ENCODE results near the gene SFRP5.

The SFRP5 gene, protein sequence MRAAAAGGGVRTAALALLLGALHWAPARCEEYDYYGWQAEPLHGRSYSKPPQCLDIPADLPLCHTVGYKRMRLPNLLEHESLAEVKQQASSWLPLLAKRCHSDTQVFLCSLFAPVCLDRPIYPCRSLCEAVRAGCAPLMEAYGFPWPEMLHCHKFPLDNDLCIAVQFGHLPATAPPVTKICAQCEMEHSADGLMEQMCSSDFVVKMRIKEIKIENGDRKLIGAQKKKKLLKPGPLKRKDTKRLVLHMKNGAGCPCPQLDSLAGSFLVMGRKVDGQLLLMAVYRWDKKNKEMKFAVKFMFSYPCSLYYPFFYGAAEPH

DNA sequence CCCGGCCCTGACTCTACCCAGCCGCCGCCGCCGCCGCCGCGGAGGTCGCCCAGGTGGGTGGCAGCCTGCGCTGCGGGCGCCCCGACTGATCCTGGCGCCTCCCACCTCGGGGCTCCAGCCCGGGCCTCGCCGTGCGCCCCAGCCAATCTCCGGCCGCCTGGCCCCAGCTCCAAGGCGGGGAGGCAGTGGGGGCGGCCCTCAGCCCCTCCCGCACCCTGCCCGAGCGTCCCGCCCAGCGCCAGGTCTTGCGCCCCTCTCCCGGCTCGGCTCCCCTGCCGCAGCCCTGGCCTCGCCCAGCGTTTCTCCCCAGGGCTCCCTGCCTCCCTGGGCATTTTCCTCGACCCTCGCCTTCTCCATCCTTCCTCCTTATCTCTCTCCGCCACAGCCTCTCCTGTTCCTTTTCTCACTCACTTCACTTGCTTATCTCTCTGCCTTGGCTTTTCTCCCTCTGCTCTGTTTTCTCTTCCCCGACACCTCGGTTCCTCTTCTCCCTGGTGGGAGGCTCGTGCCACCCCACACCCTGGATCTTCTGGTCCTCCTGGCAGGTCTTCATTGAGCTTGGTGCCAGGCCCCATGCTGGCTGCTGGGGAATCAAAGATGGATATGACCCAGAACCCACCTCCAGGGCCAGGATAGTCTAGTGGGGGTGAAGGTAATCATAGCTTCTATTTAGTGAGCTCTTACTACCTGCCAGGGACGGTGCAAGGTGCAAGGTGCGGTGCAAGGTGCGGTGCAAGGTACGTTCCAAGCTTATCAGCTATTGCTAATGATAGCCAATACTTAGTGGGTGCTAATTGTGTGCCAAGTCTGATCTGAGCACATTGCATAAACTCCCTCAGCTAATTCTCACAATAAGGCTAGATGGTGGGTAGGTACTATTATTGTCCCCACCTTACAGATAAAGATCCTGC lies at the start of gene SFRP5:
Gene SFRP5 (minus strand): TSS at position 87 of the 911 bp plus-strand sequence. CDS start 166 bp downstream, outside the sequence.
- Histone ChIP-seq H3K36me3 (ENCODE audit: control insufficient read depth in 1 of 2, insufficient read depth in 2 of 2, low read length in 2 of 2) (no peaks in the 10 kb centered on the region), H3K4me1 (ENCODE audit: control insufficient read depth in 1 of 2, insufficient read depth in 2 of 2, low read length in 2 of 2) (peaks cover 24 to 35% of the 10 kb centered on the region in 2 donors), H3K9me3 (ENCODE audit: control insufficient read depth in 1 of 2, low read length in 2 of 2) (no peaks in the 10 kb centered on the region), H3K9ac (ENCODE audit: low read depth in 1 of 2, low read length in 2 of 2) (peak within 1 kb of the TSS in 1 of 2 donors; percentile 66), H3K27ac (ENCODE audit: low read depth, low read length) (no peak within 1 kb of the TSS), H3K4me3 (ENCODE audit: low read depth in 1 of 2, low read length in 2 of 2) (peak within 1 kb of the TSS; percentile 62 to 79), H3K27me3 (ENCODE audit: control insufficient read depth in 1 of 2, insufficient read depth in 2 of 2, low read length in 2 of 2) (peaks cover 9 to 16% of the 10 kb centered on the region in 2 donors)

DNA sequence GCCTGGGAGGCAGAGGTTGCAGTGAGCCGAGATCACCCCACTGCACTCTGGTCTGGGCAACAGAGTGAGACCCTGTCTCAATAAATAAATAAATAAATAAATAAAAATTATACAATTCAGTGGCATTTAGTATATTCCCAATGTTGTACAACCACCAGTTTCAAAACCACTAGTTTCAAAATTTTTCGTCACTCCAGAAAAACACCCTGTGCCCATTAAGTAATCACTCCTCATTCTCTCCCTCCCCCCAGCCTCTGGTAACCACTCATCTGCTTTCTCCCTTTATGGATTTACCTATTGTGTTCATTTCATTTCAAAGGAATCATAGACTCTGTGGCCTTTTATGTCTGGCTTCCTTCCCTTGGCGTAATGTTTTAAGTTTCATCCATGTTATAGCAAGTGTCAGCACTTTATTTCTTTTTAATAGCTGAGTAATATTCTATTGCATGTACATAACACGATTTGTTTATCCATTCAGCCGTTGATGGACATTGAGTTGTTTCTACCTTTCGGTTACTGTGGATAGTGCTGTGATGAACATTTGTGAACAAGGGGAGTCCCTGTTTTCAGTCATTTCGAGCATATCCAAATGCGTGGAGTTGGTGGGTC lies 48.4 kb upstream of the SFRP5 start:
- no peaks in the 10 kb centered on the region for H3K9me3 ChIP-seq (ENCODE audit: control insufficient read depth in 1 of 2, low read length in 2 of 2)
- no peaks in the 10 kb centered on the region for H3K36me3 ChIP-seq (ENCODE audit: control insufficient read depth in 1 of 2, insufficient read depth in 2 of 2, low read length in 2 of 2)
- H3K27ac ChIP-seq (ENCODE audit: low read depth, low read length): no peak overlapping the region
- peaks cover 0 to 7% of the 10 kb centered on the region in 2 donors for H3K27me3 ChIP-seq (ENCODE audit: control insufficient read depth in 1 of 2, insufficient read depth in 2 of 2, low read length in 2 of 2)
- H3K9ac ChIP-seq (ENCODE audit: low read depth in 1 of 2, low read length in 2 of 2): no peak overlapping the region
- no peaks in the 10 kb centered on the region for H3K4me1 ChIP-seq (ENCODE audit: control insufficient read depth in 1 of 2, insufficient read depth in 2 of 2, low read length in 2 of 2)
- H3K4me3 ChIP-seq (ENCODE audit: low read depth in 1 of 2, low read length in 2 of 2): no peak overlapping the region

DNA sequence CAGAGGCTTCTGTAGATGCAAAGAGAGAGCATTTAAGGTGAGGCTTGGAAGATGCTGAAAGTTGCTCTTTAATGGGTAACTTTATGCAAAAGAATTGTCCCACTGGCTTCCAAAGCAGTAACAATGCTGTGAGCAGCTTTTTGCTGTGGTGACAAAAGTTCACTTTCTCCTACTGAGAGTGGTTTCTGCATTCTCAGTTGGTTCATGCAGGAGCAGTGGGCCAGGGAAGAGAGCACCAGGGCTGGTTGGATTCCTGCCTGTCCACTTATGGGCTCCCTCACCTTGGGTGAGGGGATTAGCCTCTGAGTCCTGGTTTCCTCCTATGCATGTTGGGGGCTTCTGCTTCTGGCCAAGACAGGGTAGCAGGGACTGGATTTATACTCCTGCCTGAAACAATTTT lies 46.8 kb upstream of the SFRP5 start:
- H3K9ac ChIP-seq (ENCODE audit: low read depth in 1 of 2, low read length in 2 of 2): no peak overlapping the region
- H3K9me3 ChIP-seq (ENCODE audit: control insufficient read depth in 1 of 2, low read length in 2 of 2): no peaks in the 10 kb centered on the region
- H3K27ac ChIP-seq (ENCODE audit: low read depth, low read length): no peak overlapping the region
- no peaks in the 10 kb centered on the region for H3K4me1 ChIP-seq (ENCODE audit: control insufficient read depth in 1 of 2, insufficient read depth in 2 of 2, low read length in 2 of 2)
- peaks cover 0 to 2% of the 10 kb centered on the region in 2 donors for H3K27me3 ChIP-seq (ENCODE audit: control insufficient read depth in 1 of 2, insufficient read depth in 2 of 2, low read length in 2 of 2)
- H3K4me3 ChIP-seq (ENCODE audit: low read depth in 1 of 2, low read length in 2 of 2): no peak overlapping the region
- no peaks in the 10 kb centered on the region for H3K36me3 ChIP-seq (ENCODE audit: control insufficient read depth in 1 of 2, insufficient read depth in 2 of 2, low read length in 2 of 2)

DNA sequence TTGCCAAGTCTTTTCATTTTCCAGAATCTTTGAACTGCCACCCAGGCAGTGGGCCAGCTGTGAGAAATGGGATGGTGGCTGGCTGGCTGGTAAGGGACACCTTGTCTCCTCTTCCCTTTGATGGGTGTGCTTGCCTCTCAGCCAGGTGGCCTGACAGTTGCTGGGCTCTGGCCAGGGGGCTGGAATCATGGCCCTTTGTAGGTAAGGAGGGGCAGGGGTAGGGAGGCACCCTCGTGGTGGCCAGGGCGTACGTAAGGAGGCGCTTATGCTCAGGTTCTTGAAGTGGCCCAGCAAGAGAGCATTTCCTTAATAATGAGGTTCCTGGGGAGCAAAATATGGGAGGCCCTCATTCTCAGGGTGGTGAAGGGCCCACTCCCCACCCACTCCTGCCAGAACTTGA lies 44.8 kb upstream of the SFRP5 start:
- H3K36me3 ChIP-seq (ENCODE audit: control insufficient read depth in 1 of 2, insufficient read depth in 2 of 2, low read length in 2 of 2): no peaks in the 10 kb centered on the region
- H3K27me3 ChIP-seq (ENCODE audit: control insufficient read depth in 1 of 2, insufficient read depth in 2 of 2, low read length in 2 of 2): peaks cover 0 to 2% of the 10 kb centered on the region in 2 donors
- no peak overlapping the region for H3K4me3 ChIP-seq (ENCODE audit: low read depth in 1 of 2, low read length in 2 of 2)
- no peak overlapping the region for H3K27ac ChIP-seq (ENCODE audit: low read depth, low read length)
- no peaks in the 10 kb centered on the region for H3K9me3 ChIP-seq (ENCODE audit: control insufficient read depth in 1 of 2, low read length in 2 of 2)
- no peak overlapping the region for H3K9ac ChIP-seq (ENCODE audit: low read depth in 1 of 2, low read length in 2 of 2)
- H3K4me1 ChIP-seq (ENCODE audit: control insufficient read depth in 1 of 2, insufficient read depth in 2 of 2, low read length in 2 of 2): no peaks in the 10 kb centered on the region

DNA sequence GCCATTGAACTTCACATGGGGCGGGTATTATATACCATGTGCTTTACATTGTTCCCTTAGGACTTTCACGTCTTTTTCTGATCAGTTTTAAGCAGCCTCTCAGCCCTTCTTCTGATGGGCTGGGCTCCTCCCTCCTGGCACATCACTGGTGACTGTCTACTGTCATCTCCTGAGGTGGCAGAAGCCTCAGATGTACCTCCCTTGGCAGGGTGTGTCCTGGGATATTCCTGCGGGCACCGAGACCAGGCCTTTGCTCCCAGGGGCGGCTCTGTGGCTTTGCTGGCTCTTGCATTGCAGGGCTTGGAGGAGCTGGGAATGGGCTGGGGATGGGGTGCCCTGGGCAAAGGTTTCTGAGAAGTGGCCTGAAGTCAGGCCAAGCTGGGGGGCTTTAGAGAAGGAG lies 43.2 kb upstream of the SFRP5 start:
- no peak overlapping the region for H3K27ac ChIP-seq (ENCODE audit: low read depth, low read length)
- H3K9ac ChIP-seq (ENCODE audit: low read depth in 1 of 2, low read length in 2 of 2): no peak overlapping the region
- peaks cover 0 to 2% of the 10 kb centered on the region in 2 donors for H3K27me3 ChIP-seq (ENCODE audit: control insufficient read depth in 1 of 2, insufficient read depth in 2 of 2, low read length in 2 of 2)
- no peaks in the 10 kb centered on the region for H3K36me3 ChIP-seq (ENCODE audit: control insufficient read depth in 1 of 2, insufficient read depth in 2 of 2, low read length in 2 of 2)
- H3K4me3 ChIP-seq (ENCODE audit: low read depth in 1 of 2, low read length in 2 of 2): no peak overlapping the region
- H3K4me1 ChIP-seq (ENCODE audit: control insufficient read depth in 1 of 2, insufficient read depth in 2 of 2, low read length in 2 of 2): peaks cover 0 to 5% of the 10 kb centered on the region in 2 donors
- H3K9me3 ChIP-seq (ENCODE audit: control insufficient read depth in 1 of 2, low read length in 2 of 2): no peaks in the 10 kb centered on the region

DNA sequence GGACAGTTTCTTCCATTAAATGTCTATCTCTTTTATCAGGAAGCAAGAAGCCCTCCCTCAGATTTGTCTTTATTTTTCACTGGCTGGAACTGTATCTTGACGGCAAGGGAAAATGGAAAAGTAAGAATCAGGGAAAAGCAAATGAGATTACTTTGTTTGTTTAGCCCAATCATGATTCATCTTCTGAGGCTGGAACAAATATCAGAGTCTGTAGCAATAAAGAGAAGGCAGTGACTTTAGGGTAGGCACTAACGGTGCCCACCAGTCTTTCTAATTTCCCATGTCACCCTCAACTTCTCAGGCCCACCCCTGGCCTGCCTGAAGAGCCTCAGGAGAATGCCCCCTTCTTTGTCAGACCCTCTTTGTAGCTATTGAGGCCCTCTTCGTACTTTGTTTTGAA lies 41.5 kb upstream of the SFRP5 start:
- Histone ChIP-seq H3K27me3 (ENCODE audit: control insufficient read depth in 1 of 2, insufficient read depth in 2 of 2, low read length in 2 of 2) (no peaks in the 10 kb centered on the region), H3K4me1 (ENCODE audit: control insufficient read depth in 1 of 2, insufficient read depth in 2 of 2, low read length in 2 of 2) (peaks cover 0 to 5% of the 10 kb centered on the region in 2 donors), H3K4me3 (ENCODE audit: low read depth in 1 of 2, low read length in 2 of 2) (no peak overlapping the region), H3K36me3 (ENCODE audit: control insufficient read depth in 1 of 2, insufficient read depth in 2 of 2, low read length in 2 of 2) (no peaks in the 10 kb centered on the region), H3K9me3 (ENCODE audit: control insufficient read depth in 1 of 2, low read length in 2 of 2) (no peaks in the 10 kb centered on the region), H3K27ac (ENCODE audit: low read depth, low read length) (no peak overlapping the region), H3K9ac (ENCODE audit: low read depth in 1 of 2, low read length in 2 of 2) (no peak overlapping the region)

DNA sequence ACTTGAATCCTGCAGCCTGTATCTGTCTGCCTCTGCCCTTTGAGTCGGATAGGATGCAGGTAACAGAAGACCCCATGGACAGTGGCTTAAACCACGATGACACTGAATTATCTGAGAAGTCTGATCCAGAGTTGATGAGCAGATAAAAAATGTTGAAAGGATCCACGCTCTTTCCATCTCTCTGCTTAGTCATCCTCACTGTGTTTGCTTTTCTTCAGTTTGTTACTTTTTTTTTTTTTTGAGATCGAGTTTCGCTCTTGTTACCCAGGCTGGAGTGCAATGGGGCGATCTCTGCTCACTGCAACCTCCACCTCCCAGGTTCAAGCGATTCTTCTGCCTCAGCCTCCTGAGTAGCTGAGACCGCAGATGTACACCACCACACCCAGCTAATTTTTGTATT lies 40.9 kb upstream of the SFRP5 start:
- Histone ChIP-seq H3K36me3 (ENCODE audit: control insufficient read depth in 1 of 2, insufficient read depth in 2 of 2, low read length in 2 of 2) (no peaks in the 10 kb centered on the region), H3K9me3 (ENCODE audit: control insufficient read depth in 1 of 2, low read length in 2 of 2) (no peaks in the 10 kb centered on the region), H3K9ac (ENCODE audit: low read depth in 1 of 2, low read length in 2 of 2) (no peak overlapping the region), H3K4me1 (ENCODE audit: control insufficient read depth in 1 of 2, insufficient read depth in 2 of 2, low read length in 2 of 2) (peaks cover 0 to 5% of the 10 kb centered on the region in 2 donors), H3K4me3 (ENCODE audit: low read depth in 1 of 2, low read length in 2 of 2) (no peak overlapping the region), H3K27me3 (ENCODE audit: control insufficient read depth in 1 of 2, insufficient read depth in 2 of 2, low read length in 2 of 2) (no peaks in the 10 kb centered on the region), H3K27ac (ENCODE audit: low read depth, low read length) (no peak overlapping the region)

DNA sequence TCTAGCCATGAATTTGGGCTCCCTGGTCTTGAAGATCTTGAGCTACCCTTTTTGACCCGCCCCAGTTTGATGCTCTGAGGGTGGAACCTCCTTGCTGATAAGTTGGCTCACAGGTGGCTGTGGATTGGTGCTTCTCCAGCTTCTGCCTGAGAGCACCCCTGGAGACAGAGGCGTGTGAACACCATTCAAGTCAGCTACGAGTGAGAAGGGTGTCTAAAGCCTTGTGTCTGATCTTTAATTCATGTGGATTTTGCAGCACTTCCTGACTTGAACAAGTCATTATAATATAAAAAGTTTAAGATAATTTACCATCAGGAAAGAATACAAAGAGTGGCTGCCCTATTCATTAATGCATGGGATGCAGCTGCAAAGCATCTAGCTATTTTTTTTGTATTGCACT lies 40.2 kb upstream of the SFRP5 start:
- no peak overlapping the region for H3K9ac ChIP-seq (ENCODE audit: low read depth in 1 of 2, low read length in 2 of 2)
- H3K27me3 ChIP-seq (ENCODE audit: control insufficient read depth in 1 of 2, insufficient read depth in 2 of 2, low read length in 2 of 2): no peaks in the 10 kb centered on the region
- H3K27ac ChIP-seq (ENCODE audit: low read depth, low read length): no peak overlapping the region
- H3K4me1 ChIP-seq (ENCODE audit: control insufficient read depth in 1 of 2, insufficient read depth in 2 of 2, low read length in 2 of 2): peaks cover 0 to 5% of the 10 kb centered on the region in 2 donors
- H3K9me3 ChIP-seq (ENCODE audit: control insufficient read depth in 1 of 2, low read length in 2 of 2): no peaks in the 10 kb centered on the region
- no peak overlapping the region for H3K4me3 ChIP-seq (ENCODE audit: low read depth in 1 of 2, low read length in 2 of 2)
- H3K36me3 ChIP-seq (ENCODE audit: control insufficient read depth in 1 of 2, insufficient read depth in 2 of 2, low read length in 2 of 2): no peaks in the 10 kb centered on the region

DNA sequence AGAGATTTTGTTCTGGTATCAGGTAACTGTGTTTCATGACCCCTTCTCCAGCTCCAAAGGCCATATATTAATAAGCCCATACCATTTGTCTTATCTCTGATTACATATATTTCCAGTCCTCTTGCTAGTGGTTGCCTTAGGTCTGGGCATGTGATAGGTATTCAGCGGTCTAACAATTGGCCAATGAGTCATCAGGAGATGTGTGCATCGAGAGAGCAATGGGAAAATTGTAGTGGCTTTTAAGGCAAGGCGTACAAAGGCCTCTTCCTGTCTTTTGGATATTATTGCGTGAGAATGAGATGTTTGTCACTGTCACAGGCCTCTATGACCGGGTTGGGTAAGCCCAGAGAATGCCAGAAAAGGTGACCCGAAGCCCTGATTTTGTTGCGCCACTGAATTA lies 38.6 kb upstream of the SFRP5 start:
- Histone ChIP-seq H3K4me1 (ENCODE audit: control insufficient read depth in 1 of 2, insufficient read depth in 2 of 2, low read length in 2 of 2) (peaks cover 0 to 5% of the 10 kb centered on the region in 2 donors), H3K27me3 (ENCODE audit: control insufficient read depth in 1 of 2, insufficient read depth in 2 of 2, low read length in 2 of 2) (no peaks in the 10 kb centered on the region), H3K36me3 (ENCODE audit: control insufficient read depth in 1 of 2, insufficient read depth in 2 of 2, low read length in 2 of 2) (no peaks in the 10 kb centered on the region), H3K9me3 (ENCODE audit: control insufficient read depth in 1 of 2, low read length in 2 of 2) (no peaks in the 10 kb centered on the region), H3K27ac (ENCODE audit: low read depth, low read length) (no peak overlapping the region), H3K9ac (ENCODE audit: low read depth in 1 of 2, low read length in 2 of 2) (no peak overlapping the region), H3K4me3 (ENCODE audit: low read depth in 1 of 2, low read length in 2 of 2) (no peak overlapping the region)

DNA sequence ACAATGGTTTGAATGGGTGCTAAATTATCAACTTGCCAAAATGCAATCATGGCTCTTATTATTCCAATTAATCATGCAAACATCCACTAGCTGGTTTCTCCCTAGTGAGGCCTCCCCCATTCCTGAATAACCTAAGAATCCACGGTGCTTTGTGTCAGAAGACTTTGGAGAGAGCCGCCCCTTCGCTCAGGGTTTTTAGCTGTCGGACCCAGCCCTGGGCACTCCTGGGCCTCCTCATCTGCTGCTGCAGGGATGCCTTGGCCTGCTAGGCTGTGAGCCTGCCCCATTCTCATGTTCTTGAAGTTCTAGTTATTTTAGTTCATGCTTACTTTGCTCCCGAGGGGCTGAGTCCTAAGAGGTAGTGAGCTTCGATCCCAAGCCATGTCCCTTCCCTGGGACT lies 34.1 kb upstream of the SFRP5 start:
- Histone ChIP-seq H3K27ac (ENCODE audit: low read depth, low read length) (no peak overlapping the region), H3K4me1 (ENCODE audit: control insufficient read depth in 1 of 2, insufficient read depth in 2 of 2, low read length in 2 of 2) (peaks cover 0 to 5% of the 10 kb centered on the region in 2 donors), H3K9me3 (ENCODE audit: control insufficient read depth in 1 of 2, low read length in 2 of 2) (no peaks in the 10 kb centered on the region), H3K27me3 (ENCODE audit: control insufficient read depth in 1 of 2, insufficient read depth in 2 of 2, low read length in 2 of 2) (no peaks in the 10 kb centered on the region), H3K36me3 (ENCODE audit: control insufficient read depth in 1 of 2, insufficient read depth in 2 of 2, low read length in 2 of 2) (no peaks in the 10 kb centered on the region), H3K9ac (ENCODE audit: low read depth in 1 of 2, low read length in 2 of 2) (no peak overlapping the region), H3K4me3 (ENCODE audit: low read depth in 1 of 2, low read length in 2 of 2) (no peak overlapping the region)

Measured in duodenal mucosa (tissue), 2 donors.